ENCODE results near the gene COL4A2.

COL4A2 gene

GRCh38 chr13:110402299-110403069 lies 95.4 kb downstream of the COL4A2 start:
- no peak for DNase-seq (ENCODE audit: low spot score)

- DNase-seq (ENCODE audit: low spot score): no peak
These were observed 96.2 kb downstream of the COL4A2 start for GRCh38 chr13:110403315-110403714.

DNA sequence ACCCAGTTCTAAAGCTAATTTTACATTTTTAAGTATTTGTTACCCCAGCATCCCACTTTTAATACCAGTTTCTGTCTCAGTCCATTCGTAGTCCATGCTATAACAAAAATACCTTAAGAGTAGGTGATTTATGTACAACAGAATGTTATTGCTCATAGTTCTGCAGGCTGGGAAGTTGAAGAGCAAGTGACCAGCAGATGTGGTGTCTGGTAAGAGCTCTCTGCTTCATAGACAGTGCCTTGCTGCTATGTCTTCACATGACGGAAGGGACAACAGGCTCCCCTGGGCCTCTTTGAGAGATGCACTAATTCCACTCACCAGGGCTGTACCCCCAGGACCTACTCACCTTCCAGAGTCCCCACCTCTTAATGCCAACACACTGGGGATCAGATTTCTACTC lies 96.6 kb downstream of the COL4A2 start:
- DNase-seq (ENCODE audit: low spot score): no peak

DNA sequence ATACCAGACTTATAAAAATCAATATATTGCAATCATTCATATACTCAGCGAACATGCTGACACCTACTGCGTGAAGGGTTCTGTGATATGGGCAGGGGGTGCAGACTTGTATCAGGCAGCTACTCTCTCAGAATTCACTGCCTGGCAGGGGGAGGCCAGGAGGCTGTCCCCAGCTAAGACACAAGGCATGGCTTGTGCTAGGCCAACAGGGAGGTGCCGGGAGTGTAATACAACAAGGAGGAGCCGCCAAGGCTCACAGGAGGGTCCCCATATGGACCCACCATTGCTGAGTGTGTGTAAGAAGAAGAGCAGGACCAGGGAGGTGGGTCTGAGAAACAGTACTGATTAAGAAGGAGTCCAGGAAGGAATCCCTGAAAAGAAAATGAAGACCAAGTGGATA lies 97.2 kb downstream of the COL4A2 start:
- no peak for DNase-seq (ENCODE audit: low spot score)

GRCh38 chr13:110405597-110406450 lies 98.7 kb downstream of the COL4A2 start:
- DNase-seq (ENCODE audit: low spot score): no peak

GRCh38 chr13:110407021-110407420 lies 99.9 kb downstream of the COL4A2 start:
- DNase-seq (ENCODE audit: low spot score): no peak

DNA sequence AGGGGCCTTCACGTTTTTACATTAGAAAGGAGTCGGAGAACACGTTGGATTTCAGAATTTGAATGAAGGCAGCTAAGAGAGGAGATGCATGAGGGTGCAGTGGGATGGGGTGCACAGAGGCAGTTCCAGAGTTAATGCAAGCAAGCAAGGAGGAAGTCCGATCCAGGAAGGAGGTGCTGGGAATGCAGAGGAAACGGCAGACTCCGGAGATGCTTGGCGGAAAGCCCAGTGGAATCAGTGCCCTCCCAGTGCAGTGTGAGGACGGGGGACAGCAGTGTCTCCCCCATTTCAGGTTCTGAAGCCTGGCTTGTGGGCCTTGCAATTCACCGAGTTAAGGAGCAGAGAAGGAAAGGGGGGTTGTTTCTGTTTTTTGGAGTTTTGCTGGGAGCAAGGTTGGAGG lies 100.4 kb downstream of the COL4A2 start:
- DNase-seq (ENCODE audit: low spot score): no peak

DNA sequence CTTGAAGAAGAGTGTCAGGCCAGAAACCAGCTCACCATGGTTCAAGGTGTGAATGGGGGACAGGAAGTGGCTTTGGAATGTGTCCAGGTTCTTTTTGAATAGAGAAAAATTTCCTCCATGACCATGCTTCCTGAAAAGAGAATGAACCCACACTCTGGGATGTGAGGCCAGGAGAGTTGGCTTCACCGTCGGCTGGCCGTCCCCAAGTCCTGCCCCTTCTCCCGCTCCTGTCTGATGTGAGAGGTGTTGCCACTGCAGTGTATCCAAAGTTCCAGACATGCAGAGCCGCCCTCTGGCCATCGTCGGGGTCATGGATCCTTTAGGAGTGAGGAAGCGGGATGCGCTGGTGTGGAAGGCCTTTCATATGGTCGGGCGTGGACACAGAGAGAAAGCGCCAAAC lies 101.2 kb downstream of the COL4A2 start:
- DNase-seq (ENCODE audit: low spot score): no peak

- DNase-seq (ENCODE audit: low spot score): no peak
These were observed 102.5 kb downstream of the COL4A2 start for GRCh38 chr13:110409581-110409992.

GRCh38 chr13:110410000-110410399 lies 102.9 kb downstream of the COL4A2 start:
- no peak for DNase-seq (ENCODE audit: low spot score)

DNA sequence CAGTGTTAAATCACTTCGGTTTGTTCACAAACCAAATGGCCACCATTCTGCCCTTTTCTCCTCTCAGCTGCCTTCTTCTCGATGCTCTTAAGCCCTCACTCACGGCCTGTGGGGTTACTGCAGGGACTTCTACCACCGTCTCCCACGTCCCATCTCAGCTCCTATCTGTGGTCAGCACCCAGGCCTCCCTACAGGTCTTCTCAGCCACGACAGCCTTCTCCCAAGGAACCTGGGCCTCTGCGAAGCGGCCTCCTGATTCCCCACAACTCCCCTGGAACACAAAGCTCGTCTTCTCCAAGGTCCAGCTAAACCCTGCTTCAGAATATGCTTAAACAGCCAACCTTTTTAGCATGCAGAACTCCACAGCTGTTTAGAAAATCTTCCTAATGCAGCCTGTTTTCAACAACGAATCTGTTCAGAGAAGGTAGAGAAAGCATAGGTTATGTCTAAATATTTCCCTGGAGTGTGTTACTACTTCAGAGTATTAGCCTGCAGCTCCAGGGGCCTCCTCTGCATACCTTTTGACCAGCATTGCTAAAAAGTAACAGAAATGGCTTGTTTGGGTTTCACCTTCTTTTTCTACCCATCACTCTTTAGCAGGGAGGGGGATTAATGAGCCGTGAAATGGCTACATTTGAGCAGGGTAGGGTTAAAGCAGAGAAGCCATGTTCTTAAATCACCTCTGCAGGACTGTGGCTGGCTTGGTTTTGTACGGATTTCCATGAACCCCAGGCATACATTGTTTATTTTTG lies 104.0 kb downstream of the COL4A2 start:
- no peak for DNase-seq (ENCODE audit: low spot score)

DNA sequence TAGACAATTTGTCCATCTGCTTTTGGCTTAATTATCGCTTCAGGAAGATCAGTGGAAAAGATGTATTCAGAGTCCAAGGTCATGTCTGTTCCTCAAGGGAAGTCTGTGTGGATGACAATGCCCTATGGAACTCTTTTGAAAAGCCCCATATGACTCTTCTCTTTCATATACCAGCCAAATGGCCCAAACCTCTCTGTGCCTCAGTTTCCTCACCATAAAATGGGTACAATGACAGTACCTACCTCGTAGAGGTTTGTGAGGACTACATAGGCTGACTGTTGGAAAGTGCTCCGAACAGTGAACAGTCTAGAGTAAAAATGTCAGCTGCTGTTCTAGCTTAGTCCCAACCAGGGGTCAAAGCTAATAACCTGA lies 104.6 kb downstream of the COL4A2 start:
- DNase-seq (ENCODE audit: low spot score): no peak

- peak; percentile 83 for DNase-seq (ENCODE audit: low spot score)
These were observed 105.2 kb downstream of the COL4A2 start for GRCh38 chr13:110412132-110412914.

DNA sequence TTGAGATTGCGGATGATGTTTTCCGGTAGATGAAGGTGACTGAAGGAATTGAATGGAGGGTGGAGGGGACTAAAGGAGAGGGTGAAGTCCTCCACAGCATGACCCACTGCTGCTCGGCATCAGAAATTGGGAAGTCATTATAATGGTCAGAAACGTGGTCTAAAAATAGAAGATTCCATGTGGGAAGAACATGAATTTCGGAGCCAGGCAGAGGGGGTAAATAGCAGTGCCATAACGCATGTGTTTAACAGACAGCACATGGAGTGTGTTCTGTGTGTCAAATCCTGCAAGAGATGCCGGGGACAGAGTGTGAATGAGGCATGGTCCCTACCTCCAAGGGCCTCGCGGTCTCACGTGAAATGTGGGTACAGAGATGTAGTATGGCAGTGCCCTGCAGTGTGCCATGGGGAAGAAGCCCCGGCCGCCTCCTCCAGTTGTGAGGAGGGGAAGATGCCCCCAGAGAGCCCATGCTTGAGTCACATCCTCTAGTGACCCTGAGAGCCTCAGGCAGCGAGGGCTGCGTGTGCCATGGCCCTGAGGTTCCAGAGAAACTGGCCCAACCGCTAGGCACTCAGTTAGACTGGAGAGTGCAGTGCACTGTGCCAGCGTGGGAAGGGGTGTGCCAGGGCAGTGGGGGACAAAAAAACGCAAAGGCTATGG lies 106.1 kb downstream of the COL4A2 start:
- DNase-seq (ENCODE audit: low spot score): no peak

GRCh38 chr13:110413676-110414040 lies 106.6 kb downstream of the COL4A2 start:
- DNase-seq (ENCODE audit: low spot score): no peak

GRCh38 chr13:110414283-110414682 lies 107.2 kb downstream of the COL4A2 start:
- no peak for DNase-seq (ENCODE audit: low spot score)

DNA sequence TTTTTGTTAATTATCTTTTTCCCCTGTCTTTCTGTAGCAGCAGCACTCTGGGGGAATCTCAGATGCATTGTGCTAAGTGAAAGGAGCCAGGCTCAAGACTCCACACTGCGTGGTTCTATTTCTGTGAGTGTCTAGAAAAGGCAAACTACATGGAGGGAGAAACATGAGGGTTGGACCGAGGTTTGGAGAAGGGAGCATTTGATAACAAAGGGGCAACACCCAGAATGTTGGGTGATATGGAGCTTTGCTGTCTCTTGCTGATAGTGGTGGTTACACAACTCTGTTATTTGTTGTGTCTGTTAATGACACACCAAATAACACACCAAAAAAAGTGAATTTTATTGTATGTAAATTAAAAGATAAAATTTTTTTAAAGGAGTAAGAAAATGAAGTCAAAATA lies 107.8 kb downstream of the COL4A2 start:
- DNase-seq (ENCODE audit: low spot score): no peak

DNA sequence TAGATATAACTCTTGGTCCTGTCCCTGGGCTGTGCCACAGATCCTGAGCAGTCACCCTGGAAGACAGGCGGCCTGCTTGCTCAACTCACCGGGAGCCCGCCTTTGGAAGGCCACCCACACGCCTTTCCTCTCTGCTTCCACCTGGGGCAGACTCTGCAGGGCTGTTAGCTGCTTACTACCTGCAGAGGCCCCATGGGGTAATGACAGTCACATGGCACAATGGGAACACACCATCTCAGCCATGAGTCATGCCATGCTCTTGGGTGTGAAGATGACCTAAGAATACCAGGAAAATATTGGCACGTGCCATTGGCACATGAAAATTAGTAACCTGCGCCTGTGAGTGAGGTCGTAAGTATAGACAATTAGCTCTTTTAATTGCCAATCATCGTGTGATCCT lies 108.6 kb downstream of the COL4A2 start:
- peak; percentile 60 for DNase-seq (ENCODE audit: low spot score)

DNA sequence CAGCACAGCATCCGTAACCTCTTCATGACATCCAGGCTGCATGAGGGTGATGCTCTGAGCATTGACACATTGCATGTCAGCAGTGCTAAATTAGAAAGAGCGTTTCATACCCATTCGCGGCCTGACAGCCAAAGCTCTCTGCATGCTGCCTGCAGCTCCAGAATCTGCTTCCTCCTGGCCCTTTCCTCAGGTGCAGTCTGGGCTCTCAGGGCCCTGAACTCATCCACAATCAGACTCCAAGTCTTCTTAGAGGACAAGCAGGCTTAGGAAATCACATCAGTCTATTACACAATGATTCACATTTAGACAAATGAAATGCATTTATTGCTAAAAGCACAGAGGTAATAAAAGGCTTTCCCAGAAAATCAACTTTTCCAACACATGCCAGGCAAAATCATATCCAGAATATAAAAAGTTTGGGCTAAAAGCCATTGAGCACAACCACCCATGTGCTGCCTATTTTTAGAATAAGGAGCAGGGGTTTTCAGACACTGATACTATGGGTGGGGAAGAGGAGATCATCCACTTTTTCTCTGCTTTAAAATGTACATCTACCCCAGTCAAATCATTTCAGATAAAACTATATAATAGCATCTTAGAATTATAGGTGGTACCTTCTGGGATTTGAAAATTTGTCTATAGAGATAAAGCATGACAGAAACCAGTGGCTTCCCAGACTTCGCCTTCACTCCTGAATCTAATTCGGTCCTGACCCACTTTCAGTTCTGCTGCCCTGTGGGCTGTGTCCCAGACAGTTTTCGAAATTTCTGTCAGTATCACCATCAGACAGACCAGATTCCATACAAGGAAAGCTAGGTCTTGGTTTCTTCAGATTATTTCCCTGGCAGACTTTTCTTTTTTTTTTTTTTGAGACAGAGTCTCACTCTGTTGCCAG lies 109.3 kb downstream of the COL4A2 start:
- DNase-seq (ENCODE audit: low spot score): no peak

GRCh38 chr13:110418944-110419343 lies 111.9 kb downstream of the COL4A2 start:
- no peak for DNase-seq (ENCODE audit: low spot score)
